Fibroblast of lung (primary cell): ENCODE measurements around the gene POLN. TPM values are rescaled to one million over a fixed set of nuclear protein-coding genes. Genes with fewer than 3 reads are reported as not detected.

ENCODE experiments used
- DNase-seq, 2 donors: peaks; one replicate each; pipeline versions ENCODE4 v3.0.0 to v3.0.0-alpha.2; 2010; ENCODE audit warnings: low read depth in 2 of 2
- H2AFZ ChIP-seq: 2 replicates; pipeline ENCODE4 v1.5.1; 2012; ENCODE audit warnings: low read length, control low read depth, inconsistent platforms
- H3K27ac ChIP-seq: 2 replicates; pipeline ENCODE4 v1.5.1; 2011; ENCODE audit warnings: low read length, control low read depth; ENCODE audit not compliant: insufficient read depth
- H3K27me3 ChIP-seq: 2 replicates; pipeline ENCODE4 v1.5.1; 2011; ENCODE audit warnings: mild to moderate bottlenecking, low read length; ENCODE audit not compliant: control insufficient read depth, insufficient read depth
- H3K36me3 ChIP-seq: 2 replicates; pipeline ENCODE4 v1.5.1; 2011; ENCODE audit warnings: low read length; ENCODE audit not compliant: control insufficient read depth, insufficient read depth
- H3K4me1 ChIP-seq: 2 replicates; pipeline ENCODE4 v1.5.1; 2011; ENCODE audit warnings: low read length; ENCODE audit not compliant: control insufficient read depth, insufficient read depth; ENCODE audit errors: extremely low read depth
- H3K4me2 ChIP-seq: 2 replicates; pipeline ENCODE4 v1.5.1; 2011; ENCODE audit warnings: low read length, control low read depth; ENCODE audit not compliant: insufficient read depth; ENCODE audit errors: extremely low read depth
- H3K4me3 ChIP-seq, 4 experiments: fragments of 200-600 bp in 1 of 4; sonication (generic) in 1 of 4; replicated peaks in 1 of 4; 2 replicates each; pipeline ENCODE4 v1.5.1; 2011 to 2016; ENCODE audit warnings: low read length in 4 of 4, low read depth in 3 of 4, mild to moderate bottlenecking in 3 of 4, control low read depth in 2 of 4, inconsistent platforms in 1 of 4, mixed read lengths in 1 of 4; ENCODE audit not compliant: insufficient read depth in 1 of 4; ENCODE audit errors: control extremely low read depth in 1 of 4
- H3K79me2 ChIP-seq: 2 replicates; pipeline ENCODE4 v1.5.1; 2012; ENCODE audit warnings: mild to moderate bottlenecking, low read length, inconsistent platforms; ENCODE audit not compliant: control insufficient read depth, insufficient read depth
- H3K9ac ChIP-seq: 2 replicates; pipeline ENCODE4 v1.5.1; 2011; ENCODE audit warnings: mild to moderate bottlenecking, low read length, control low read depth; ENCODE audit not compliant: insufficient read depth
- H3K9me3 ChIP-seq: 2 replicates; pipeline ENCODE4 v1.5.1; 2012; ENCODE audit warnings: low read depth, low read length; ENCODE audit not compliant: control insufficient read depth, insufficient read depth
- H4K20me1 ChIP-seq: 2 replicates; pipeline ENCODE4 v1.5.1; 2011; ENCODE audit warnings: low read length; ENCODE audit not compliant: control insufficient read depth, insufficient read depth; ENCODE audit errors: extremely low read depth
- EZH2 ChIP-seq: IDR thresholded peaks from 2 replicates; pipeline ENCODE4 v1.5.1; 2012; ENCODE audit warnings: low read length, control low read depth, mild to moderate bottlenecking; ENCODE audit errors: missing control alignments
- polyA plus RNA-seq, 2 donors: library from polyadenylated mRNA; depleted of rRNA in 1 of 2; stranded (reverse) in 1 of 2; unstranded in 1 of 2; fragments of >200 nt; gene quantifications; 2 replicates each; pipeline ENCODE4 v1.2.1, GENCODE V29; 2011 to 2012; ENCODE audit warnings: missing spikeins in 1 of 2
- total RNA-seq: library from RNA; depleted of rRNA; stranded (reverse); fragments of >200 nt; gene quantifications from 2 replicates; pipeline ENCODE4 v1.2.1, GENCODE V29; 2014
- TF ChIP-seq, protein P1 (sequence below), 2 donors: IDR thresholded peaks in 1 of 2; conservative IDR thresholded peaks in 1 of 2; 1 replicate in 1 of 2; 2 replicates in 1 of 2; pipeline ENCODE4 v1.5.1; 2011 to 2012; ENCODE audit warnings: low read length in 2 of 2, control low read depth in 1 of 2, inconsistent platforms in 1 of 2, low read depth in 1 of 2, mild to moderate bottlenecking in 1 of 2

Gene POLN
- total and polyA plus RNA-seq, 2 donors (not counting 1 experiment from before 2014, with no cell fraction given): 0.58 to 5.6 TPM

DNA sequence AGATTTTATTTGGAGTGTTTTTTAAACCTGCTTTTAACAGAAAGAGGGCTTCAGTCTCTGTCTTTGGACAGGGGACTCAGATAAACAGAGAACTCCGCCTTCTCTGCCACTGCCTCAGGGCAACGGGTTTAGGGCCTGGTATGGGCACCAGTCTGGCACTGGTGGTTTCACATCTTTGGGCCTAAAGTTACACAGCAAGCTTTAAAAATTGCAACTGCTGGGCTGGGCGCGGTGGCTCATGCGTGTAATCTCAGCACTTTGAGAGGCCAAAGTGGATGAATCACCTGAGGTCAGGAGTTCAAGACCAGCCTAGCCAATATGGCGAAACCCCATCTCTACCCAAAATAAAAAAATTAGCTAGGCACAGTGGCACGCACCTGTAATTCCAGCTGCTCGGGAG, 193.1 kb downstream of the POLN start:
- H3K4me3 ChIP-seq: no peak overlapping the region
- no peak overlapping the region for H2AFZ ChIP-seq
- H3K9ac ChIP-seq: no peak overlapping the region
- no peak for TF ChIP-seq EZH2
- TF ChIP-seq, protein P1, sequence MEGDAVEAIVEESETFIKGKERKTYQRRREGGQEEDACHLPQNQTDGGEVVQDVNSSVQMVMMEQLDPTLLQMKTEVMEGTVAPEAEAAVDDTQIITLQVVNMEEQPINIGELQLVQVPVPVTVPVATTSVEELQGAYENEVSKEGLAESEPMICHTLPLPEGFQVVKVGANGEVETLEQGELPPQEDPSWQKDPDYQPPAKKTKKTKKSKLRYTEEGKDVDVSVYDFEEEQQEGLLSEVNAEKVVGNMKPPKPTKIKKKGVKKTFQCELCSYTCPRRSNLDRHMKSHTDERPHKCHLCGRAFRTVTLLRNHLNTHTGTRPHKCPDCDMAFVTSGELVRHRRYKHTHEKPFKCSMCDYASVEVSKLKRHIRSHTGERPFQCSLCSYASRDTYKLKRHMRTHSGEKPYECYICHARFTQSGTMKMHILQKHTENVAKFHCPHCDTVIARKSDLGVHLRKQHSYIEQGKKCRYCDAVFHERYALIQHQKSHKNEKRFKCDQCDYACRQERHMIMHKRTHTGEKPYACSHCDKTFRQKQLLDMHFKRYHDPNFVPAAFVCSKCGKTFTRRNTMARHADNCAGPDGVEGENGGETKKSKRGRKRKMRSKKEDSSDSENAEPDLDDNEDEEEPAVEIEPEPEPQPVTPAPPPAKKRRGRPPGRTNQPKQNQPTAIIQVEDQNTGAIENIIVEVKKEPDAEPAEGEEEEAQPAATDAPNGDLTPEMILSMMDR (conservative IDR thresholded peaks at IDR 0.05 in 1 of 2, IDR thresholded peaks at IDR 0.05 in 1 of 2; ENCODE audit: low read depth in 1 of 2, low read length in 2 of 2): no peak
- H3K36me3 ChIP-seq: no peaks in the 10 kb centered on the region
- no peaks in the 10 kb centered on the region for H3K4me1 ChIP-seq
- H4K20me1 ChIP-seq: no peaks in the 10 kb centered on the region
- no peak for DNase-seq
- no peak overlapping the region for H3K4me2 ChIP-seq
- H3K9me3 ChIP-seq: no peaks in the 10 kb centered on the region
- H3K27me3 ChIP-seq: no peaks in the 10 kb centered on the region
- H3K79me2 ChIP-seq: no peaks in the 10 kb centered on the region
- H3K27ac ChIP-seq: no peak overlapping the region

DNA sequence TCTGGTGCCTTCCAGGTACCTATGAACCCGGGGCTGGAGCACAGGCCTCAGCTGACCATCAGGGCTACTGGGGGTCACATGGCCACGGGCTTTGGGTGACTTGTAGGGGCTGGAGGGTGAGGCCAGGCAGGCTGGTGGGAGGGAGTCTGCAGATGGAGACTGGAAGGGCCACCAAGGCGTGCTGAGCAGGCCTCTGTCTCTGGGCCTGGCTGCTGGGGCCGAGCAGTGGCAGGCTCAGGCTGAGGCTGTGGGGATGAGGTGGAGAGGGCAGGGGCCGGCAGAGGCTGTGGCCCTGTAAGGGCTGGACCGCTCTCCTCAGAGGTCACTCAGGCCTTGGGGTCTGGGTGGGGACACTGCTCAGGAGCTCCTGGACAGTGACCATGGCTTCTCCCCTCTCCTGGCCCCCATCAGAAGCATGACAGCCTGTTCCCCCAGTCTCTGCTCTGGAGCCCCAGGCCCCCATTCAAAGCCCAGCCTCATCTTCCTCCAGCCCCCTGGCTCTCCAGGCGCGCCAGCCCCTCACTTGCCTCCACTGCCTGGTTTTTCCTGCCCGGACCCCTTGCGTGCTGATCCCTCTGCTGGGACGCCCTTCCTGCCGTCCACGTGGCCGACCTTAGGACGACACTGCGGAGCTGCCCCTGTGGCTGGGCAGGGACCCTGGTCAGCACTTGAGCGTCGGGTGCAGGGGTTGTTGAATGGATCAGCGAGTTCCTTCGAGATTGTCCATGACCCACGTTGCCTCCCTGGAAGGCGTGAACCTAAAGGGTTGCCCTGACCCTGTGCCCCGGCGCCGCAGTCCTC, 193.9 kb downstream of the POLN start:
- Histone ChIP-seq H3K36me3 (no peaks in the 10 kb centered on the region), H2AFZ (no peak overlapping the region), H3K4me2 (no peak overlapping the region), H3K9me3 (no peaks in the 10 kb centered on the region), H4K20me1 (no peaks in the 10 kb centered on the region), H3K27ac (no peak overlapping the region), H3K4me3 (no peak overlapping the region), H3K79me2 (no peaks in the 10 kb centered on the region), H3K4me1 (no peaks in the 10 kb centered on the region), H3K27me3 (no peaks in the 10 kb centered on the region), H3K9ac (no peak overlapping the region)
- TF ChIP-seq, protein P1 (conservative IDR thresholded peaks at IDR 0.05 in 1 of 2, IDR thresholded peaks at IDR 0.05 in 1 of 2; ENCODE audit: low read depth in 1 of 2, low read length in 2 of 2): no peak
- no peak for TF ChIP-seq EZH2
- DNase-seq: no peak

DNA sequence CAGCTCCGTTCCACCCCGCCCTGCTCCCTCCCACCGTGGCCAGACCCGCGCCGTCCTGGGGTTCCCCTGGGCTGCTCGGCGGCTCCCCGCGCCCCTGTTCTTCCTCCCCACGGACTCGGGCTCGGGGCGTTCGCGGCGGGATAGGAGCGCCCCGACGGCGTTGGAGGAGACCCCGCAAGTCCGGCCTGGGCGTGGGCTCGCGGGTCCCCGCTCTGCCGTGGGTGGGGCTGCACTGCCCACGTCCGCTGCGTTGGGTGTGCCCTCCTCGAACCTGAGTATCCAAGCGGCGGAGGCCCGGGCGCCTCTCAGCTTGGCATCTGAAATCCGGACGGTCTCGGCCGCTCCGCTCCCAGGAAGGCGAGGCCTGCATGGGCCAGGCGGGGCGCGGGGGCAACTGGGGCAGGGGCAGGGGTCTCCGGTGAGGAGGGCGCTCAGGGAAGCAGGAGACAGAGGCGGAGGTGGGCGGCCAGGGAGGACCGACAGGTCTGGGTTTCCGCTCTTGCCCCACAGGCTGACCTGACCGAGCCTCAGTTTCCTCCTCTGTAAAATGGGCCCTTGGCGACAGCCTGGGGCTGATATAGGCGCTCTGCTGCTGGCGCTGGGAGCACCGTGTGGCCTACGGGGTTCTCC, 194.8 kb downstream of the POLN start:
- H2AFZ ChIP-seq: no peak overlapping the region
- no peaks in the 10 kb centered on the region for H3K36me3 ChIP-seq
- H3K4me2 ChIP-seq: no peak overlapping the region
- no peak overlapping the region for H3K9ac ChIP-seq
- H4K20me1 ChIP-seq: no peaks in the 10 kb centered on the region
- H3K27me3 ChIP-seq: no peaks in the 10 kb centered on the region
- H3K27ac ChIP-seq: no peak overlapping the region
- no peak for TF ChIP-seq EZH2
- TF ChIP-seq, protein P1 (conservative IDR thresholded peaks at IDR 0.05 in 1 of 2, IDR thresholded peaks at IDR 0.05 in 1 of 2; ENCODE audit: low read depth in 1 of 2, low read length in 2 of 2): no peak
- H3K4me1 ChIP-seq: no peaks in the 10 kb centered on the region
- no peak overlapping the region for H3K4me3 ChIP-seq
- H3K79me2 ChIP-seq: no peaks in the 10 kb centered on the region
- no peaks in the 10 kb centered on the region for H3K9me3 ChIP-seq
- no peak for DNase-seq
